K562 (cell line): ENCODE measurements around the gene VWF. TPM values are rescaled to one million over a fixed set of nuclear protein-coding genes. Genes with fewer than 3 reads are reported as not detected.

Experiments
- ATAC-seq: fragments of 200-7000 bp; cut with Tn5 transposase; 3 replicates; pipeline ENCODE4 v1.9.1; 2020; ENCODE audit warnings: moderate library complexity
- BruUV-seq: library from RNA; stranded (reverse); fragments of 400-500 nt; replicated peaks from 2 replicates; lab custom pipeline; 2021; lab: Mats Ljungman, UMichigan
- CTCF ChIA-PET: fragments of 300-600 bp; formaldehyde crosslinking; extraction: SDS; loops from one replicate; lab custom pipeline; 2021; ENCODE audit warnings: low intra/inter-chr PET ratio; lab: Yijun Ruan, JAX
- POLR2A ChIA-PET: fragments of 300-600, 350-650 bp; sonication (Branson Sonifier 250); formaldehyde crosslinking; extraction: SDS; loops from one replicate; lab custom pipeline; 2021; ENCODE audit warnings: antibody characterized with exemption, inconsistent platforms; lab: Yijun Ruan, JAX
- DNase-seq, 4 experiments: peaks; one replicate each; pipeline versions ENCODE4 v3.0.0 to v3.0.0-alpha.2; 2011 to 2018; ENCODE audit warnings: low spot score in 3 of 4, mixed read lengths in 3 of 4; ENCODE audit errors: extremely low read depth in 1 of 4
- FAIRE-seq: peaks from 2 replicates; lab custom pipeline; 2011; peaks lifted over from hg19 to GRCh38; lab: Jason Lieb, UNC
- H2AFZ ChIP-seq: 2 replicates; pipeline ENCODE4 v1.6.0; 2011; ENCODE audit warnings: low read depth, low read length, control low read depth, inconsistent platforms
- H3K27ac ChIP-seq: fragments of 200-600 bp; 3 replicates; pipeline ENCODE4 v1.8.0; 2011; ENCODE audit warnings: low read depth, mild to moderate bottlenecking, control low read depth, inconsistent platforms, low read length, moderate library complexity, mixed read lengths; ENCODE audit errors: extremely low read depth
- H3K27me3 ChIP-seq, 2 experiments: fragments of 300-600 bp in 1 of 2; 2 replicates in 1 of 2; 3 replicates in 1 of 2; pipeline versions ENCODE4 v1.6.0 to v1.8.0; 2011; ENCODE audit warnings: inconsistent platforms in 2 of 2, low read length in 2 of 2, mild to moderate bottlenecking in 1 of 2, mixed read lengths in 1 of 2, moderate library complexity in 1 of 2; ENCODE audit not compliant: control insufficient read depth in 2 of 2, insufficient read depth in 2 of 2
- H3K36me3 ChIP-seq: fragments of 300-600 bp; 3 replicates; pipeline ENCODE4 v1.8.0; 2011; ENCODE audit warnings: mild to moderate bottlenecking, low read length, inconsistent platforms; ENCODE audit not compliant: control insufficient read depth, insufficient read depth
- H3K4me1 ChIP-seq, 2 experiments: fragments of 200-600 bp in 1 of 2; replicated peaks in 1 of 2; 2 replicates in 1 of 2; 3 replicates in 1 of 2; pipeline versions ENCODE4 v1.5.1 to v1.8.0; 2011; ENCODE audit warnings: inconsistent platforms in 2 of 2, low read length in 2 of 2, mild to moderate bottlenecking in 1 of 2, mixed read lengths in 1 of 2, moderate library complexity in 1 of 2; ENCODE audit not compliant: control insufficient read depth in 2 of 2, insufficient read depth in 2 of 2
- H3K4me2 ChIP-seq: 2 replicates; pipeline ENCODE4 v1.6.1; 2011; ENCODE audit warnings: low read length, control low read depth, inconsistent platforms, mixed read lengths; ENCODE audit not compliant: insufficient read depth
- H3K4me3 ChIP-seq: fragments of 200-600 bp; sonication (generic), shearing (Covaris generic); 2 replicates; pipeline ENCODE4 v1.5.1; 2016; ENCODE audit warnings: control low read depth, inconsistent platforms
- H3K79me2 ChIP-seq: fragments of 200-600 bp; 3 replicates; pipeline ENCODE4 v1.8.0; 2011; ENCODE audit warnings: low read length, inconsistent platforms; ENCODE audit not compliant: control insufficient read depth, insufficient read depth
- H3K9ac ChIP-seq, 2 experiments: 2 replicates each; pipeline versions ENCODE4 v1.6.0 to v1.6.1; 2011; ENCODE audit warnings: low read depth in 2 of 2, low read length in 2 of 2, control low read depth in 1 of 2, inconsistent platforms in 1 of 2, mild to moderate bottlenecking in 1 of 2, mixed read lengths in 1 of 2; ENCODE audit not compliant: insufficient read depth in 1 of 2
- H3K9me1 ChIP-seq: one replicate; pipeline ENCODE4 v1.6.0; 2011; ENCODE audit warnings: inconsistent platforms, mild to moderate bottlenecking, low read length, moderate library complexity; ENCODE audit not compliant: control insufficient read depth, insufficient read depth
- H3K9me3 ChIP-seq: replicated peaks from 2 replicates; pipeline ENCODE4 v1.5.1; 2011; ENCODE audit warnings: low read depth, low read length, inconsistent platforms; ENCODE audit not compliant: control insufficient read depth, insufficient read depth
- H4K20me1 ChIP-seq: replicated peaks from 2 replicates; pipeline ENCODE4 v1.6.1; 2011; ENCODE audit warnings: low read length, inconsistent platforms, mixed read lengths; ENCODE audit not compliant: control insufficient read depth, insufficient read depth
- CREBBP ChIP-seq: IDR thresholded peaks from one replicate; pipeline ENCODE4 v1.6.1; 2012; ENCODE audit warnings: low read depth, mild to moderate bottlenecking, control low read depth, inconsistent platforms, low read length
- E4F1 ChIP-seq: fragments of 250-450 bp; sonication (Bioruptor Pico); IDR thresholded peaks from 2 replicates; pipeline ENCODE4 v1.5.0; 2021; ENCODE audit warnings: mild to moderate bottlenecking, borderline replicate concordance
- FOXJ2 ChIP-seq: fragments of 200-800 bp; sonication (Bioruptor generic); IDR thresholded peaks from 2 replicates; pipeline ENCODE4 v1.6.1; 2016; ENCODE audit warnings: missing genetic modification characterization, missing compliant biosample characterization
- GABPA ChIP-seq: fragments of 200-800 bp; sonication (Bioruptor generic); conservative IDR thresholded peaks from 2 replicates; pipeline ENCODE4 v1.6.1; 2016; ENCODE audit warnings: low read depth, missing genetic modification characterization, missing compliant biosample characterization
- HMGXB4 ChIP-seq: sonication (generic); formaldehyde crosslinking; IDR thresholded peaks from 2 replicates; pipeline ENCODE4 v1.8.1; 2023; ENCODE audit warnings: mild to moderate bottlenecking, missing genetic modification reagents
- KAT8 ChIP-seq: fragments of 450-650 bp; IDR thresholded peaks from 2 replicates; pipeline ENCODE4 v1.6.1; 2016; ENCODE audit warnings: low read depth, mild to moderate bottlenecking
- KLF6 ChIP-seq: fragments of 250-450 bp; sonication (Bioruptor Pico); IDR thresholded peaks from 2 replicates; pipeline ENCODE4 v1.4.0; 2020; ENCODE audit warnings: mild to moderate bottlenecking, moderate library complexity, borderline replicate concordance
- MBD2 ChIP-seq: sonication (generic); IDR thresholded peaks from 2 replicates; pipeline ENCODE4 v1.6.1; 2016; ENCODE audit warnings: low read depth, borderline replicate concordance
- MCM3 ChIP-seq: fragments of 450-650 bp; IDR thresholded peaks from 2 replicates; pipeline ENCODE4 v1.6.1; 2016
- MEIS2 ChIP-seq: fragments of 450-650 bp; IDR thresholded peaks from 2 replicates; pipeline ENCODE4 v1.6.1; 2014; ENCODE audit warnings: mild to moderate bottlenecking; ENCODE audit not compliant: partially characterized antibody
- NFRKB ChIP-seq: fragments of 450-650 bp; IDR thresholded peaks from 2 replicates; pipeline ENCODE4 v1.6.1; 2016; ENCODE audit warnings: low read depth
- NR4A1 ChIP-seq, 2 experiments: fragments of 250-450 bp in 1 of 2; fragments of 450-650 bp in 1 of 2; sonication (Bioruptor Pico) in 1 of 2; IDR thresholded peaks; 2 replicates each; pipeline versions ENCODE4 v1.4.0 to v1.6.1; 2016 to 2020; ENCODE audit warnings: mild to moderate bottlenecking in 2 of 2, missing compliant biosample characterization in 1 of 2, missing genetic modification characterization in 1 of 2, moderate library complexity in 1 of 2
- SAP30 ChIP-seq: fragments of 200-600 bp; sonication (generic); IDR thresholded peaks from 2 replicates; pipeline ENCODE4 v1.6.1; 2012; ENCODE audit warnings: borderline replicate concordance, low read depth, mild to moderate bottlenecking, moderate library complexity, low read length, control low read depth, inconsistent platforms; ENCODE audit not compliant: insufficient read depth, poor library complexity, severe bottlenecking
- TCF7L2 ChIP-seq: fragments of 150-350 bp; IDR thresholded peaks from 2 replicates; pipeline ENCODE4 v1.6.1; 2016; ENCODE audit warnings: low read depth, mild to moderate bottlenecking, low read length, moderate library complexity
- ZNF780A ChIP-seq: fragments of 250-450 bp; sonication (Bioruptor Pico); IDR thresholded peaks from 2 replicates; pipeline ENCODE4 v1.5.0; 2021; ENCODE audit warnings: mild to moderate bottlenecking
- WGBS: fragments of 100-300 bp; shearing (Covaris generic); methylation state at CpG from one replicate; pipeline ENCODE4 v1.1.6; 2016; ENCODE audit warnings: low coverage, mixed read lengths; ENCODE audit not compliant: insufficient coverage; ENCODE audit errors: missing lambda C conversion rate; 5-methylcytosine and 5-hydroxymethylcytosine counted together
- in situ Hi-C: fragments of 300-500 bp; cut with MboI; formaldehyde crosslinking; loops from 4 replicates; pipeline ENCODE4 v1.15.0; 2018; ENCODE audit warnings: inconsistent platforms, mixed read lengths
- intact Hi-C: fragments of 100-400 bp; cut with micrococcal nuclease; formaldehyde crosslinking; loops from 2 replicates; pipeline ENCODE4 v1.14.2; 2022
- polyA plus RNA-seq, 8 experiments: library from polyadenylated mRNA; depleted of rRNA in 4 of 8; stranded (reverse) in 5 of 8; unstranded in 3 of 8; fragments of >200 nt; fragmentation: Nextera tagmentation in 2 of 8; fragmentation: Illumina TruSeq in 1 of 8; extraction: Ambion mirVana in 2 of 8; extraction: Trizol in 1 of 8; gene quantifications; 2 replicates each; pipeline versions ENCODE4 v1.2.1 to v1.2.3, GENCODE V29; 2011 to 2014; ENCODE audit warnings: inconsistent platforms in 1 of 8, missing spikeins in 1 of 8
- total RNA-seq, 7 experiments: library from RNA; depleted of rRNA in 6 of 7; stranded (reverse); fragments of >200 nt in 6 of 7; fragmentation: Illumina TruSeq in 2 of 7; extraction: Trizol in 2 of 7; gene quantifications; 2 replicates each; pipeline versions ENCODE4 v1.2.1 to v1.2.3, GENCODE V29; 2011 to 2021; ENCODE audit warnings: low replicate concordance in 1 of 7
- TF ChIP-seq, protein P1 (sequence below), 3 experiments: fragments of 200-800 bp in 1 of 3; sonication (Bioruptor generic) in 1 of 3; sonication (generic) in 1 of 3; formaldehyde crosslinking in 1 of 3; IDR thresholded peaks; 2 replicates each; pipeline versions ENCODE4 v1.6.1 to v1.8.0; 2016 to 2022; ENCODE audit warnings: mild to moderate bottlenecking in 2 of 3, missing compliant biosample characterization in 2 of 3, missing genetic modification characterization in 2 of 3, missing genetic modification reagents in 1 of 3
- TF ChIP-seq, protein P2 (sequence below): sonication (generic); formaldehyde crosslinking; IDR thresholded peaks from 2 replicates; pipeline ENCODE4 v1.9.0; 2022; ENCODE audit warnings: mild to moderate bottlenecking, missing genetic modification reagents

The VWF gene
- total and polyA plus RNA-seq, 9 of the 15 experiments (the other 6 are each of a cell fraction or from before 2014, with no cell fraction given), result 0.53 TPM; not detected in 8

DNA sequence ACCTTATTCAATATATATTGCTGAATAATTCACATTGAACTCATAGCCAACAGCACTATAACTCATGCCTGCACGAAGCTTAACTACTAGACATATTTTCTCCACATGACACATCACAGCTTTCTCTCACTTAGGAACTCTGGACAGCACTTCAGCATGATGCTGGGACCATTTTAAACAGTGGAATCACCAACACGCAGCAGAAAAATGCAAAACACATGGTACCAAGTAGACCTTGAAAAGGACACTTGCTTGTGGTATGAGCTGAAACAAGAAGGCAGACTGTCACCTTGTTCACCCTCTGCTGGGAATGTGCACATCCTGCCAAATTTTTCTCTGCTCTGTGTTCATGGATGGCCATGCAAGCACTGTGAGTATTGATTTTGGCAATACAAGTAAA is 40.9 kb upstream of the VWF start:
- in situ Hi-C loops, result no loop called here
- Histone ChIP-seq H3K36me3 (no peaks in the 10 kb centered on the region), H3K27ac (no peak overlapping the region), H3K4me3 (no peak overlapping the region), H3K9me3 (no peaks in the 10 kb centered on the region), H3K9ac (no peak overlapping the region), H3K79me2 (no peaks in the 10 kb centered on the region), H3K4me1 (peaks cover 15 to 18% of the 10 kb centered on the region in 2 experiments), H2AFZ (no peak overlapping the region), H4K20me1 (no peaks in the 10 kb centered on the region), H3K4me2 (no peak overlapping the region), H3K9me1 (no peaks in the 10 kb centered on the region), H3K27me3 (no peaks in the 10 kb centered on the region)
- DNase-seq (no peak), ATAC-seq (no peak), FAIRE-seq (no peak)
- ChIA-PET POLR2A (no interaction called here), CTCF (no interaction called here)
- WGBS, result 41% methylated on average over 2 of the region's 2 CpGs
- TF ChIP-seq, protein P1, sequence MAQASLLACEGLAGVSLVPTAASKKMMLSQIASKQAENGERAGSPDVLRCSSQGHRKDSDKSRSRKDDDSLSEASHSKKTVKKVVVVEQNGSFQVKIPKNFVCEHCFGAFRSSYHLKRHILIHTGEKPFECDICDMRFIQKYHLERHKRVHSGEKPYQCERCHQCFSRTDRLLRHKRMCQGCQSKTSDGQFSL (CRISPR knock-in tag; IDR thresholded peaks at IDR 0.05), result no peak
- TF ChIP-seq, protein P1 (tag; IDR thresholded peaks at IDR 0.05), result no peak
- TF ChIP-seq NR4A1 (CRISPR knock-in tag; IDR thresholded peaks at IDR 0.05), result no peak
- TF ChIP-seq NR4A1 (tag; IDR thresholded peaks at IDR 0.05), result no peak
- no peak for TF ChIP-seq GABPA (tag)
- TF ChIP-seq NFRKB, result no peak
- TF ChIP-seq TCF7L2, result no peak
- TF ChIP-seq MCM3, result no peak
- no peak for TF ChIP-seq FOXJ2 (tag)
- no peak for TF ChIP-seq CREBBP
- TF ChIP-seq MBD2, result no peak
- TF ChIP-seq MEIS2, result no peak
- no peak for TF ChIP-seq KAT8
- no peak for TF ChIP-seq ZNF780A (CRISPR knock-in tag)
- TF ChIP-seq, protein P2, sequence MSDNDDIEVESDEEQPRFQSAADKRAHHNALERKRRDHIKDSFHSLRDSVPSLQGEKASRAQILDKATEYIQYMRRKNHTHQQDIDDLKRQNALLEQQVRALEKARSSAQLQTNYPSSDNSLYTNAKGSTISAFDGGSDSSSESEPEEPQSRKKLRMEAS, result no peak
- no peak for TF ChIP-seq HMGXB4 (CRISPR knock-in tag)
- TF ChIP-seq E4F1 (CRISPR knock-in tag), result no peak
- TF ChIP-seq SAP30, result no peak
- TF ChIP-seq KLF6 (CRISPR knock-in tag), result no peak
- BruUV-seq, result no TSS peak
- intact Hi-C loops, result no loop called here
